Occipital lobe (tissue), 3 donors: ENCODE data around the gene STMP1. TPM values are rescaled to one million over a fixed set of nuclear protein-coding genes. Genes with fewer than 3 reads are reported as not detected.

Experiments
- DNase-seq: peaks from one replicate; lab custom pipeline; 2025; lab: John Stamatoyannopoulos, UW
- small RNA-seq: library from RNA; depleted of rRNA; stranded (forward); fragments of <200 nt; gene quantifications from one replicate; pipeline ENCODE3, GENCODE V24; 2014
- total RNA-seq: library from RNA; depleted of rRNA; stranded (reverse); fragments of >200 nt; gene quantifications from one replicate; pipeline ENCODE4 v1.2.3, GENCODE V29; 2014

STMP1 gene
- total RNA-seq, 1 donor from 2014 or later, result 24.2 TPM

DNA sequence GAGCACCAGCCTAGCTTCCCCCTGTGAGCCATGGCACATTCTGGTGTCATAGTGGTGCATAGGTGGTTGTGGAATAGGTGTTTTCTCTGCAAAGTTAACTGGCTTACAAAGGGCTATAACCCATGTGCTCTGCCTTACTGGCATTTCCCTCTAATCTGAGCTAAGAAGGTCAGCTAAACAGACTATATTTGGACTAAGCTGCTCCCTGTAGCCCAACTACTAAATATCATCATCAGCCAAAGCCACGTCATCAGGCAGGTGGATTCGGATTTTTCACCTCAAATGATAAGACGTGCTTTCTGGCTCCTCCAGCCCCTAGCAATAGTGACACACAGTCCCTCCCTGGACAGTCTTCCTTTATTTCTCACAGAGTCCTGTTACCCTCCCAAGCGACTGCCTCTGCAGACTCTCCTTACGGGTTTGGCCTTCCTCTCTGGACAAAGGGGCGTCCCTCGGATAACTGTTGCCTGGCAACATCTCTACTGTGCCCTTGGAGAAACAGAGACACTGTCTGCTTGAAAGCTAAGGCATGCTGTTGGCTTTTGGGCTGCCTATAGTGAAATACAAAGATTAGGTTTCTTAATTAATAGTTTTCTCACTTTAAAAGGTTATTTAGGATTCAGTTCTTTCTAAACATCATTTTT, 56.6 kb downstream of the STMP1 start:
- DNase-seq, result no peak

- no peak for DNase-seq
Observed at GRCh38 chr7:135719688-135720087, 57.4 kb downstream of the STMP1 start.

DNA sequence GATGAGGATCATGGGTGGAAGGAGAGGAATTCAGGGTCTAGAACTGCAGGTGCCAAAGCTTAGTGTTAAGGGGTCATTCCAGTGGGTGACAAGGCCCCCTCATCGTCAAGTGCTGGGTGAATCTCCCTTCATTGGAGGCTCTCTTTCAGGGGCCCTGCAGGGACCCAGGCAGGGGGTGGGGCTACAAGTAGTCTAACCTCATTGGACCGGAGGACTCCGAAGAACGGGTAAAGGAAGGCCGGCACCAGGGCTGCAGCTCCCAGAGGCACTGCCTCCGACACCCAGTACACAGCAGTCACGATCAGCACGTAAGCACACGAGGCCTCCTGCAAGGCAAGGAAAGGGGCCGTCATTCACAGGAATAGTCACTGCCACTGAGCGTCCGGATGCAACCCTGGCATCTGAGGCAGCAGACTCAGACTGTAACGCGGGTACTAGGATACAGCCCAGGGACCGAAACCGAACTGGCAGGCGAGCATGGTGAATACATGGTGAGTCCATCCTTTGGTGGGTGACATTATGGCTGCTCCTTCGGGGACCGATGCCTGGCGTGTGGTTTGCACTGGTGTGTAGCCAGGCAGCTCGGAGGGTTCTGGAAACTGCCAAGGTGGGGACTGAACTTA, 59.0 kb downstream of the STMP1 start:
- no peak for DNase-seq

DNA sequence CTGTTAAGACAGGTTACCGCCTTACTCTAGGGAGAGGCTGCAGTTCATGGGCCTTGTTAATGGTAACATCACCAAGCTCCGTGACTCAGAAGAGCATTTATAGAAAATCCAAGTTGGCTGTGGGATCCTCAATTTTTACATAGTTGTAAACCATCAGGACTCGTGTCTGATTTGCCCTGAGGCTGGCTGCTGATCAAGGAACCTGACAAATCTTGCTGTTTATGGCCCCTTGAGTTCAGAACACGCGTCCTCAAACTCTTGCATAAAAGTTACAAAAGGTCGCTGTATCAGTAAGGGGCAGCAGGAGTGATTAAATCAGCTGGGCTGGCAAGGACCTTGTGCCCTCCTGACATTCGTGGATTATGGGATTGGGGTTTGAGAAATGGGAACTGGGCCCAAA, 61.1 kb downstream of the STMP1 start:
- no peak for DNase-seq

Small RNA genes within 50 kb of the gene (small RNA-seq; reads per million reads assigned to genes)
- gene RNU6-1154P, result not detected

Other genes starting within 250 kb of the STMP1 start
- 32.4 TPM for gene CNOT4, start 152.4 kb upstream of the STMP1 start, total RNA-seq
- 58.0 TPM for gene NUP205, start 104.6 kb upstream of the STMP1 start, total RNA-seq
- 7.6 TPM for gene SLC13A4, start 65.7 kb downstream of the STMP1 start, total RNA-seq
- not detected for gene FAM180A, start 86.3 kb downstream of the STMP1 start, total RNA-seq